ENCODE results near the gene DGKZ. TPM values are rescaled to one million over a fixed set of nuclear protein-coding genes. Genes with fewer than 3 reads are reported as not detected.

The DGKZ gene
- total RNA-seq, 4 donors from 2014 or later: 41.2 to 105 (median 49.6) TPM

GRCh38 chr11:46361283-46362155 is 14.3 kb downstream of the DGKZ start:
- no peak for TF ChIP-seq CTCF (IDR thresholded peaks at IDR 0.05)
- peak in 1 of 2 donors; percentile 19 for TF ChIP-seq POLR2A (IDR thresholded peaks at IDR 0.05)
- TF ChIP-seq EP300 (IDR thresholded peaks at IDR 0.05): peak in 1 of 2 donors; percentile 12
- no peak for DNase-seq (ENCODE audit: low spot score in 2 of 2)
- peaks cover 0 to 55% (median 28%) of the 10 kb centered on the region in 4 donors for H3K4me1 ChIP-seq
- H3K27me3 ChIP-seq: no peaks in the 10 kb centered on the region
- peak overlapping the region; percentile 17 to 84 (median 77) for H3K27ac ChIP-seq
- H3K4me3 ChIP-seq: peak overlapping the region in 3 of 4 donors; percentile 15 to 37 (median 31)
- peaks cover 0 to 3% (median 0%) of the 10 kb centered on the region in 3 donors for H3K36me3 ChIP-seq
- 20 to 21% methylated on average over 16 to 26 of the region's 26 CpGs for WGBS, 2 donors
- no peaks in the 10 kb centered on the region for H3K9me3 ChIP-seq

GRCh38 chr11:46362156-46363030 is 15.1 kb downstream of the DGKZ start:
- Histone ChIP-seq H3K4me1 (peaks cover 0 to 57% (median 33%) of the 10 kb centered on the region in 4 donors), H3K9me3 (no peaks in the 10 kb centered on the region), H3K4me3 (peak overlapping the region in 1 of 4 donors; percentile 37), H3K36me3 (no peaks in the 10 kb centered on the region), H3K27me3 (no peaks in the 10 kb centered on the region), H3K27ac (peak overlapping the region in 3 of 4 donors; percentile 66 to 84 (median 83))
- no peak for DNase-seq (ENCODE audit: low spot score in 2 of 2)
- WGBS, 2 donors: 71 to 84% methylated on average over 12 to 18 of the region's 20 CpGs
- TF ChIP-seq CTCF (IDR thresholded peaks at IDR 0.05): no peak
- TF ChIP-seq EP300 (IDR thresholded peaks at IDR 0.05): no peak
- TF ChIP-seq POLR2A (IDR thresholded peaks at IDR 0.05): no peak

- WGBS, 2 donors: 43 to 58% methylated on average over 5 to 9 of the region's 9 CpGs
- H3K9me3 ChIP-seq: no peaks in the 10 kb centered on the region
- H3K27ac ChIP-seq: peak overlapping the region in 3 of 4 donors; percentile 6 to 84 (median 83)
- H3K4me1 ChIP-seq: peaks cover 0 to 63% (median 39%) of the 10 kb centered on the region in 4 donors
- peak in 1 of 2 donors; percentile 41 for DNase-seq (ENCODE audit: low spot score in 2 of 2)
- no peaks in the 10 kb centered on the region for H3K27me3 ChIP-seq
- TF ChIP-seq POLR2A (IDR thresholded peaks at IDR 0.05) (no peak), CTCF (IDR thresholded peaks at IDR 0.05) (no peak), EP300 (IDR thresholded peaks at IDR 0.05) (no peak)
- H3K36me3 ChIP-seq: no peaks in the 10 kb centered on the region
- H3K4me3 ChIP-seq: peak overlapping the region in 1 of 4 donors; percentile 12
Measured at GRCh38 chr11:46363031-46363407, 15.8 kb downstream of the DGKZ start.

- H3K36me3 ChIP-seq: peaks cover 0 to 2% (median 0%) of the 10 kb centered on the region in 3 donors
- DNase-seq (ENCODE audit: low spot score in 2 of 2): no peak
- H3K4me1 ChIP-seq: peaks cover 0 to 65% (median 40%) of the 10 kb centered on the region in 4 donors
- no peaks in the 10 kb centered on the region for H3K27me3 ChIP-seq
- TF ChIP-seq EP300 (IDR thresholded peaks at IDR 0.05): peak in 1 of 2 donors; percentile 32
- TF ChIP-seq POLR2A (IDR thresholded peaks at IDR 0.05): no peak
- peak in 2 of 5 experiments; percentile 12 to 22 for TF ChIP-seq CTCF (IDR thresholded peaks at IDR 0.05)
- peak overlapping the region in 1 of 4 donors; percentile 12 for H3K4me3 ChIP-seq
- no peaks in the 10 kb centered on the region for H3K9me3 ChIP-seq
- H3K27ac ChIP-seq: peak overlapping the region in 2 of 4 donors; percentile 83 to 84
- 41 to 50% methylated on average over 8 to 21 of the region's 21 CpGs for WGBS, 2 donors
Measured at GRCh38 chr11:46363455-46364005, 16.3 kb downstream of the DGKZ start.
